Measurements from ENCODE around the gene RPS2.

RPS2 gene

DNA sequence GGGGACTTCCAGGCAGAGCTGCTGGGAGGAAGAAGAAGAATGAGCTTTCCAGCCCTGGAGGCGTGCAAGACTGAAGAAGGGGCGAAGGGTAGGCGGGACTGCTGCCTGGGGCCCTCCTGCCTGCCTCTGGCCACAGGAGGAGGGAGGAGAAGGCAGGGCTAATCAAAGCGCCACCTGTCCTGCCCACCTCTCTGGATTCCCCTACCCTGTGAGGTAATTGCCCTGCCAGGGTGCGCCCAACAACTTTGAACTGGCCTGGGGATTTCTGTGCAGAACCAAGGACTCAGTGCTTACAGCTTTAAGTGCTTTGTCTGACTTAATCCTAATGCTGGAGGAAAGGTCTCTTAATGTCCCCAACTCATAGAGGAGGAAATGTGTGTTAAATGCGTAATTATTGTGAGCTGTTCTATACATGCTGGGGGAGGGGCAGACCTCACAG lies 16.8 kb upstream of the RPS2 start, which contains the start of gene NOXO1:
TSS of gene NOXO1 (minus strand) at position 72 of the 439 bp plus-strand sequence. CDS start 290 bp downstream, outside the sequence.
- no peak for DNase-seq (ENCODE audit: low spot score)

DNA sequence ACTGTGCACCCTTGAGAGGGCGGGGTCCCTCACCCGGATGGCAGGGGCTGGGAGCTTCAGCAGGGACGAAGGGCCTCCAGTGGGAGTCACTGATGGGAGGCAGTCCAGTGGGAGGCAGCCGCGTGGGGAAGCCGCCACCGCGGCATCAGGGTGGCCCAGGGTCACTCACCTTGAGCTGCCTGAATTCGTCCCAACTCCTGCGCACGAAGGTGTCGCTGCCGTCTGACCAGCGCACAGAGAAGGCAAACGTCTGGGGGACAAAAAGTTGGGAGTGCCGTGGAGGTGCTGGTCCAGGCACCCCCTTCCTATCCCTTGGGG lies 16.1 kb upstream of the RPS2 start:
- DNase-seq (ENCODE audit: low spot score) = no peak

DNA sequence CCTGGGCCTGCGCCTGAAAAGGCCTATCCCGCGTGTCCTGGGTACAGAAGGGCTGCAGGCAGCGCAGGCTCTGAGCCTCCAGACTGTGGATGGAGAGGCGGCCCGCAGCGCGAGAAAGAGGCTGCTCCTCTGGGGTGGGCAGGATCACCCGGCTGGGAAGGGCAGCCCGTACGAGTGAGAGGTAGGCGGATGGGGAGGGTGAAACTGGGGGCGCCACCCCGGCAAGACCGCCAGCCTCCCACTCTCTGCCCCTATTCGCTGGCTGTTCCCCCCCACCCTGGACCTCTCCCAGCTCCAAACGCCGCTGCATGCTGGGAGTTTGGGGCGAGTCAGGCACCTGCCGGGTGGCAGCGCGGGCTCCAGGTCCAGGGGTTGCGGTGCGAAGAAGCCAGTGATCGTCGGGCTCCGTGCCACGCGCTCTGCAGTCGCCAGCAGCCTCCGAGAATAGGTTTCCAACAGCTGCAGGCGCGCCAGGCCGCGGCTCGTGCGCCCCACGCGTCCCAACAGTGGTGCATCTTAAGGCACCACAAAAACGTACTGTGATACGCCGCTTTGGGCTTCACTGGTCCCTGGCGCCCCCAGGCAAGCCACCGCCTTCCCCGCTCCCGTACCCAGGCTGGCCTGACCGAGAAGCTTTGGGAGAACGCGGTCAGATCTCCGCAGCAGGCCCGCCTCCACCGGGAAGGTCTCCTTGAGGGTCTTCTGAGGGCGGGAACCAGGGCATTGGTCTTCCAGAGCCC lies 15.6 kb upstream of the RPS2 start:
- no peak for DNase-seq (ENCODE audit: low spot score)

DNA sequence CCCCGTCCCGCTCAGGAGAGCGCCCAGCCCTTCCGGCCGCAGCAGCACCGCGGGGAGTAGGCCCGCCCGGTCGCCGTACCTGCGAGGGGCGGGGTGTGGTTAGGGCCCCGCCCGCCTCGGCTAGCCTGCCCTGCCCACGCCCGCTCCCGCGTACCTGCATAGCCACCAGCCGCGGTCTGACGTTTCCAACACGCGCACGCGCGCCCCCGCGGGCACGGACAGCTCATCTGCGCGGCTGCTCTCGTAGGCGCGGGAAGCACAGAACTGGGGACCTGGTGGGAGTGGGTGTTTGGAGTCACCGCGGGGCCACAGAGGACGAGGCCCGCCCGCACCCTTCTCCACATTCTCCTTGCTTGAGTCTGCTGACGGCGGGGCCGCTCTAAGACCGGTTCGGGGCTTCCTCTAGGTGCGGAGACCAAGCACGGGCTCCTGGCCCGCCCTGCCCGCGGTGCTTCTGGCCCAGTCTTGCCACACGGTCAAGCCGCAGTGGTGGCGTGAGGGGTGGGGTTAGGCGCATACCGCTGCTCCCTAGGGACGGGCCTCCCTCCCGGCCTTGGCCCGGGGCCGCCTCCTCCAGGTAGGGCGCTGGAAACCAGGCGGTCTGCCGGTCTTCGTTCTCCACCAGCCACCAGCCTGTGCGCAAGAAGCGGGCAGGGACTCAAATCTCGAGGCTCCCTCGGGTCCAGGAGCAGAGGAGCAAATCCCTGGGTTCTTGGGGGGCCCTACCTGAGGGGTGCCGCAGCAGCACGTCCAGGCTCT lies 14.8 kb upstream of the RPS2 start:
- DNase-seq (ENCODE audit: low spot score) = no peak

- DNase-seq (ENCODE audit: low spot score) = no peak
Observed at GRCh38 chr16:1978476-1979120, 14.0 kb upstream of the RPS2 start.

DNA sequence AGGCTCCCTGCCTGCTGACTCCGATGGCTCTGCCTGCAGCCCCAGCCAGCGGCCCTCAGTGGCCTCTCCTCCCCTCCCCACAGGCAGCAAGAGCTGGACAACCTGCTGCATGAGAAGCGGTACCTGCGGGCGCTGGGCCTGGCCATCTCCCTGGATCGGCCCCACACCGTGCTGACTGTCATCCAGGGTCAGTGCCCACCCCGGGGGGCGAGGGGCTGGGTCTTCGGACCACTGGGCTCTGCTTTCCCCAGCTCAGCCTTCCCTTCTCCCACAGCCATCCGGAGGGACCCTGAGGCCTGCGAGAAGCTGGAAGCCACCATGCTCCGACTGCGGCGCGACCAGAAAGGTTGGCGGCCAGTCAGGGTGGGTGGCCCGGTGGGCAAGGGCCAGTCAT lies 13.2 kb upstream of the RPS2 start:
- no peak for DNase-seq (ENCODE audit: low spot score)

GRCh38 chr16:1976951-1977874 lies 12.6 kb upstream of the RPS2 start:
- no peak for DNase-seq (ENCODE audit: low spot score)

GRCh38 chr16:1976216-1976520 lies 11.5 kb upstream of the RPS2 start:
- no peak for DNase-seq (ENCODE audit: low spot score)

GRCh38 chr16:1975432-1976215 lies 11.0 kb upstream of the RPS2 start:
- no peak for DNase-seq (ENCODE audit: low spot score)

DNA sequence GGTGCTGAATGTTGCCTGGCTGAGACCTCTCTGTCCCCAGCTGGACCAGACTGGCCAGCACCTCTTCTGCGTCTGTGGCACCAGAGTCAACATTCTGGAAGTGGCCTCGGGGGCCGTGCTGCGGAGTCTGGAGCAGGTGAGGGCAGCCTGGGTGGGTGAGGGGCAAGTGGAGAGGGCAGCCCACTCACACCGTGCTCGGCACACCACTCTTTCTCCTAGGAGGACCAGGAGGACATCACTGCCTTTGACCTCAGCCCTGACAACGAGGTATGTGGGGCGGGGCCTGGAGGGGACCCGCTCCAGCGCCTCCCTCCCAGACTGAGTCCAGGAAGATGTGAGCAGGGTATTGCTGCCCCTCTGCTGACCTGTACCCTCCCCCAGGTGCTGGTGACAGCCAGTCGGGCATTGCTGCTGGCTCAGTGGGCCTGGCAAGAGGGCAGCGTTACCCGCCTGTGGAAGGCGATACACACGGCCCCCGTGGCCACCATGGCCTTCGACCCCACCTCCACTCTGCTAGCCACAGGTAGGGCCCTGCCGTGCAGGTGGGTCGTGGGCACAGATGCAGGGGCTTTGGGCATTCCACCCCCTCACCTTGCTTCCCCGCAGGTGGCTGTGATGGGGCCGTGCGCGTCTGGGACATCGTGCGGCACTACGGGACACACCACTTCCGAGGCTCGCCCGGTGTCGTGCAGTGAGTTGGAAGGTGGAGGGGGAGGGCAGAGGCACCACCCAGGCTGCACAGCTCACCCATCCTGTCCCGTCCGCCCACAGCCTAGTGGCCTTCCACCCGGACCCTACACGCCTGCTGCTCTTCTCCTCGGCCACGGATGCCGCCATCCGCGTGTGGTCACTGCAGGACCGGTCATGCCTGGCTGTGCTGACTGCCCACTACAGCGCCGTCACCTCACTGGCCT lies 9.8 kb upstream of the RPS2 start:
- no peak for DNase-seq (ENCODE audit: low spot score)

DNA sequence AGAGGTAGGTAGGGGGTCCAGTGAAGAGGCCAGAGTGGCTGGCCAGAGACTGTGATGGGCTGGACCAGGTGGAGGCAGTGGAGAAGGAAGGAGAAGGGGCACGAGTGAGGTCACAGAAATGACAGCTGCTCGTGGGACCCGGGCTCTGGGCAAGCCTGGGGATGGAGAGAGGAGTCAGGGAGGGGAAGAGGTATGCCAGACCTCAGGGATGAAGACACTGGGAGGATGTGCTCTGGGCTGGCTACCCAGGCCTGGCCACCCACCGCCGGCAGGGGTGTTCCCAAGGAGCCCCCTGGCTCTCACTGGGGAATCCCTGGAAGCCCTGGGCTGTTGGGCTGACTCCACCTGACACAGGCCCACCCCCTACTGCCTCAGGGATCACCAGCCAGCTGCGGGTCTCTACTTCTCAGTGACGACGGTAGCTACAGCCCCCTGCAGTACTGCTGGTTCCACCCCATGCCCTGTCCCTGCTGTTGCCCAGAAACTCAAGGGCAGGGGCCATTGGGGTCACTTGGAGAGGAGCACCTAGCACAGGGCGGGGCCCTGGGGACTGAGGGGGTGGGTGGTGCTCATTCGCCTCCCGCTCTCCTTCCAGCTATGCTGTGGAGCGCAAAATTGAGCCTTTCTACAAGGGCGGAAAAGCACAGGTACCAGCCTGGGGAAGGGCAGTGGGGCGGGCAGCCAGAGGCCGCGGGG lies 9.0 kb upstream of the RPS2 start:
- no peak for DNase-seq (ENCODE audit: low spot score)

GRCh38 chr16:1972490-1972877 lies 7.9 kb upstream of the RPS2 start:
- peak; percentile 47 for DNase-seq (ENCODE audit: low spot score)

DNA sequence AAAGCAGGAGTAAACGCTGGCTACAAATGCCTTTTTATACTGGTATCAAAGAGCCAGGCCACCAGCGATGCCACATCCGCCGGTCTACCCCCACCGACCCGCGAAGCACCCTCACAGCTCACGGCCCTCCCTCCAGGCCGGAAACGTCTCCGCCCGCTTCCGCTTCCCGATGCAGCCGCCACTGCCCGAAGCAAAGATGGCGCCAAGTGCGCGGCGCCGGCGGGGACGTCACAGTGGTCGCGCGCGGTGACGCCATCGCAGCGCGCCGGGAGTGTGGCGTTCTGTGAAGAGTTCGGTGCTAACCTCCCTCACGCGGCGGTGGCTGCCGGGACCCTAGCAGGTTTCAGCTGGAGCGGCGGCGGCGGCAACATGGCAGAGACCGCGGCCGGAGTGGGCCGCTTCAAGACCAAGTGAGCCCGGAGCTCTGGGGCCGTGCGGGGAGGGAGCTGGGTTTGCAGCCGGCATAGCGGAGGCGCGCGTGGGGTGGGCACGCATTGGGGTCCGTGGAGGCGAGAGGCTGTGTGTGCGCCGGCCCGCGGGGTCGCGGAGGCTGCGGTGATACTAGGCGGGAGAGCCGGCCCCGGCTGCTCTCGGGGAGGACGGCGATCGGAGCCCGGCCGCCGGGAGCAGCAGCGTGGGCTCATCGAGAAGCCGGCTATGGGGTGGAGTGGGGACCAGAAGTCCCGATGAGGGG lies 7.3 kb upstream of the RPS2 start, which contains the start of gene TBL3:
TSS of gene TBL3 (plus strand) at position 258 of the 694 bp plus-strand sequence. CDS start at position 370, 112 bp downstream.
- peak; percentile 92 for DNase-seq (ENCODE audit: low spot score)

DNA sequence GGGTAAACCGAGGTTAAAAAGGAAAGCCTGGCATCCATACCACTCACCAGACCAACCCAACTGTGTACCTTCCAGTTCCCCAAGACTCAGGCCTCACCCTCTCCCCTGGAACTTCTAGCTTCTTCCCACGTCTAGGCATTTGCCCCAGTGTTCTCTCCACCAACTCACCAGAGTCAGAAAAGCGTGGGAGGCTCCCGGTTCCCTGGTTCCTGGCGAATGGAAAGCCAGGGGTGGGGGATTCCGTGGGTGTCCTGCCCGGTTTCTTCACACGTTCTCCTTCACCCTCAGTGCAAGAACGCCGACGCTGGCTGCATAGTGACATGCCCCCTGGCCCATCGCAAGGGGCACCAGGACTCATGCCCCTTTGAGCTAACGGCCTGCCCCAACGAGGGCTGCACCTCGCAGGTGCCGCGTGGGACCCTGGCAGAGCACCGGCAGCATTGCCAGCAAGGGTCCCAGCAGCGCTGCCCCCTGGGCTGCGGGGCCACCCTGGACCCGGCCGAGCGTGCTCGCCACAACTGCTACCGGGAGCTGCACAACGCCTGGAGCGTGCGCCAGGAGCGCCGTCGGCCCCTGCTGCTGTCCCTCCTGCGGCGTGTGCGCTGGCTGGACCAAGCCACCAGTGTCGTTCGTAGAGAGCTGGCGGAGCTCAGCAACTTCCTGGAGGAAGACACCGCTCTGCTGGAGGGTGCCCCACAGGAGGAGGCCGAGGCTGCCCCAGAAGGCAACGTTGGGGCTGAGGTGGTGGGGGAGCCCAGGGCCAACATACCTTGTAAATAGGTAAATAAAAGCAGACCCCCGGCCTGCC lies 3.7 kb upstream of the RPS2 start:
- DNase-seq (ENCODE audit: low spot score) = no peak

GRCh38 chr16:1966460-1966859 lies 1.8 kb upstream of the RPS2 start, which contains the start of gene RNF151:
Gene RNF151, plus strand, starts transcription at chr16:1966856. Its CDS starts 26 bp downstream, at chr16:1966882.
- no peak for DNase-seq (ENCODE audit: low spot score)

DNA sequence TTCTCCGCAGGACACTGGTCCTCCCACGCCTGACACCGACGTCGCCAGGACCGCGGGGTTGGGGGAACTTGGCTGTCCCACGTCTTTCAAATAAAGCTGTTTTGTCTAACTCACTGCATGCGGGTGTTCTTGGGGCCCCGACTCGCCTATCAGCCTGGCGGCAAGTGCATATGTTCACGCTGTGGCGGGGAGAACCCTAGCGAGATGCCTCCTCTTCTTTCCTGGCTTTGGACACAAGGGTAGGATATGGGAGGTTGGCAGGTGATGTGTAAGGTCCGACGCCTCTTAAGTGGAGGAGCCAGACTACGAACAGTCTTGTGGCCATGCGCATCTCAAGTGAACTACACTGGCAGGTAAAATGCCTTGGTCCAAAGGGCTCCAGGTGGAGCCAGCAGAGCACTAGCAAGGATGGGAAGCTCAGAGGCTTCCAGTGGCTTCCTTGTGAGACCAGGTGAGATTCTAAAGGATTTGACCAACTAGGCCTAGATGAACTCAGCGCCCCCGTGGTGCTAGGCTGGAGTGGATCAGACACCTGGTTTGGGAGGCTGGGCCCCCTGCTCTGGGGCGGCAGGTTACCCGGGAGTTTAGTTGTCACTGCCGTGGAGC lies 873 bp upstream of the RPS2 start:
- DNase-seq (ENCODE audit: low spot score) = peak; percentile 16

DNA sequence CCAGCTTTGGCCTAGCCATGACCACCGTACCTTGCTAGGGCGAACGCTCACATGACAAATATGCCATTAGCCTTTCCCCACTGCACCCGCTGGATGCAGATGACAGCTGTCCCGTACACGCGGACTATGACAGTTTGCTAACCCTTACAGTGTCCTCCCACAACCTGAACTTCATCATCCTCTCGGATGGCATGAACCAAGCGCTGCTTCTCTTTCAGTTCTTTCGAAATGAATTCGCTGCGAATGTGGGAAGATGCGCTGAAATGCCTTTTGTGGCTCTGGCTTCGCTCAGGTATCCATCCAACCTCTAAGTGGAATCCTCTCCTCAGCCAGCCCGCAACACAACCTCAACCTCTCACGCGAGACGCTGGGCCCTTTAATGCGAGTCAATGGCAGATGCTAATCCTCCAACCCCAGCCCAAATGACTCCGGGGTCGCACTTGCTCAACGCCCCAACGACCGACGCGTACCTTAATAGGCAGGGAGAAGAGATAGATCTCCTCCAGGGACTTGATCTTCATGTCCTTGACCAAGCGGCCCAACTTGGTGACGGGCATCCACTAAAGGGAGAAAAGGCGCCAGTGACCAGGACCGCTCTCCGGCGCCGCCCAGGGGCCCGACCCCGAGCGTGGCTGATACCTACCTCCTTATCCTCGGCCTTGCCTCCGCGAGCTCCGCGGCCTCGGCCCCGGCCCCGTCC lies 670 bp downstream of the RPS2 start:
- DNase-seq (ENCODE audit: low spot score) = peak; percentile 41

All from hematopoietic multipotent progenitor cell treated with erythropoietin and hydrocortisone succinate and interleukin-3 and kit ligand, for 15 days (in vitro differentiated cells).